Large intestine (tissue), 12 donors: ENCODE measurements around the gene GPR45. TPM values are rescaled to one million over a fixed set of nuclear protein-coding genes. Genes with fewer than 3 reads are reported as not detected.

Experiments used
- DNase-seq, 2 donors: peaks; one replicate each; pipeline versions ENCODE4 v3.0.0 to v3.0.0-alpha.2; 2013
- H3K27ac ChIP-seq: one replicate; pipeline ENCODE4 v1.5.1; 2013; ENCODE audit warnings: low read length
- H3K27me3 ChIP-seq: 2 replicates; pipeline ENCODE4 v1.6.1; 2013; ENCODE audit warnings: low read length; ENCODE audit not compliant: control insufficient read depth, insufficient read depth
- H3K36me3 ChIP-seq: 2 replicates; pipeline ENCODE4 v1.6.1; 2013; ENCODE audit warnings: low read length; ENCODE audit not compliant: control insufficient read depth, insufficient read depth
- H3K4me1 ChIP-seq: one replicate; pipeline ENCODE4 v1.6.1; 2013; ENCODE audit warnings: low read length; ENCODE audit not compliant: control insufficient read depth, insufficient read depth
- H3K4me3 ChIP-seq: one replicate; pipeline ENCODE4 v1.5.1; 2013; ENCODE audit warnings: low read length
- H3K9me3 ChIP-seq: one replicate; pipeline ENCODE4 v1.6.1; 2013; ENCODE audit warnings: mild to moderate bottlenecking, low read depth, low read length, moderate library complexity; ENCODE audit not compliant: control insufficient read depth
- WGBS: methylation state at CpG from one replicate; pipeline ENCODE4 v1.1.5; 2013; ENCODE audit warnings: low lambda C conversion rate; ENCODE audit not compliant: insufficient coverage; 5-methylcytosine and 5-hydroxymethylcytosine counted together
- long read RNA-seq, 11 donors: transcript quantifications; one replicate each; lab custom pipeline, GENCODE V29; 2026
- polyA plus RNA-seq: library from polyadenylated mRNA; unstranded; fragments of 120-200 nt; gene quantifications from one replicate; pipeline ENCODE4 v1.2.1, GENCODE V29; 2013

Gene GPR45
- 0.09 TPM for polyA plus RNA-seq
- long read RNA-seq, donor 1: 0 reads
- long read RNA-seq, donor 2: 0 reads
- long read RNA-seq, donor 3: 0 reads
- long read RNA-seq, donor 4: 0 reads
- long read RNA-seq, donor 5: 0 reads
- long read RNA-seq, donor 6: 0 reads
- long read RNA-seq, donor 7: 0 reads
- long read RNA-seq, donor 8: 0 reads
- long read RNA-seq, donor 9: 0 reads
- long read RNA-seq, donor 10: 0 reads
- long read RNA-seq, donor 11: 0 reads

- Histone ChIP-seq H3K27ac (no peak within 1 kb of the TSS), H3K4me1 (no peaks in the 10 kb centered on the region), H3K36me3 (no peaks in the 10 kb centered on the region), H3K9me3 (peaks cover 4% of the 10 kb centered on the region), H3K27me3 (peaks cover 15% of the 10 kb centered on the region), H3K4me3 (no peak within 1 kb of the TSS)
- no CpG with 5 or more reads among the region's 10 CpGs for WGBS
- DNase-seq: no peak
Observed at GRCh38 chr2:105241443-105241842, at the start of gene GPR45. TSS of gene GPR45 (plus strand) at chr2:105241743. CDS start at chr2:105241859, 116 bp downstream.

- no peak for DNase-seq
- no CpG with 5 or more reads among the region's 14 CpGs for WGBS
- Histone ChIP-seq H3K4me1 (no peaks in the 10 kb centered on the region), H3K27ac (no peak overlapping the region), H3K9me3 (no peaks in the 10 kb centered on the region), H3K4me3 (no peak overlapping the region), H3K36me3 (no peaks in the 10 kb centered on the region), H3K27me3 (peaks cover 17% of the 10 kb centered on the region)
Observed at GRCh38 chr2:105194022-105194675, 47.4 kb upstream of the GPR45 start.

GRCh38 chr2:105196651-105197050, 44.9 kb upstream of the GPR45 start:
- Histone ChIP-seq H3K9me3 (no peaks in the 10 kb centered on the region), H3K27me3 (peaks cover 17% of the 10 kb centered on the region)

GRCh38 chr2:105215586-105216192, 25.9 kb upstream of the GPR45 start:
- no peaks in the 10 kb centered on the region for H3K9me3 ChIP-seq
- no peak for DNase-seq
- no peaks in the 10 kb centered on the region for H3K4me1 ChIP-seq
- WGBS: no CpG with 5 or more reads among the region's 5 CpGs
- no peak overlapping the region for H3K4me3 ChIP-seq
- no peaks in the 10 kb centered on the region for H3K36me3 ChIP-seq
- H3K27me3 ChIP-seq: no peaks in the 10 kb centered on the region
- H3K27ac ChIP-seq: no peak overlapping the region

More at GRCh38 chr2:105196651-105197050, 44.9 kb upstream of the GPR45 start:
- DNase-seq: no peak
- no peak overlapping the region for H3K27ac ChIP-seq
- no peak overlapping the region for H3K4me3 ChIP-seq
- WGBS: no CpG with 5 or more reads among the region's 4 CpGs
- no peaks in the 10 kb centered on the region for H3K4me1 ChIP-seq
- H3K36me3 ChIP-seq: no peaks in the 10 kb centered on the region

- 80% methylated on average over 1 of the region's 3 CpGs for WGBS
Observed at GRCh38 chr2:105220604-105221003, 20.9 kb upstream of the GPR45 start.

GRCh38 chr2:105224444-105224843, 17.1 kb upstream of the GPR45 start:
- Histone ChIP-seq H3K27me3 (peaks cover 4% of the 10 kb centered on the region), H3K27ac (no peak overlapping the region), H3K4me3 (no peak overlapping the region), H3K4me1 (no peaks in the 10 kb centered on the region), H3K36me3 (no peaks in the 10 kb centered on the region), H3K9me3 (no peaks in the 10 kb centered on the region)
- 100% methylated on average over 1 of the region's 9 CpGs for WGBS
- no peak for DNase-seq

More at GRCh38 chr2:105220604-105221003, 20.9 kb upstream of the GPR45 start:
- Histone ChIP-seq H3K4me1 (no peaks in the 10 kb centered on the region), H3K27ac (no peak overlapping the region), H3K36me3 (no peaks in the 10 kb centered on the region), H3K27me3 (peaks cover 4% of the 10 kb centered on the region), H3K9me3 (no peaks in the 10 kb centered on the region), H3K4me3 (no peak overlapping the region)
- DNase-seq: no peak

- Histone ChIP-seq H3K27me3 (peaks cover 7% of the 10 kb centered on the region), H3K4me1 (no peaks in the 10 kb centered on the region), H3K9me3 (no peaks in the 10 kb centered on the region), H3K36me3 (no peaks in the 10 kb centered on the region), H3K4me3 (no peak overlapping the region), H3K27ac (no peak overlapping the region)
- no peak for DNase-seq
- WGBS: no CpG with 5 or more reads among the region's 3 CpGs
Observed at GRCh38 chr2:105231232-105231619, 10.3 kb upstream of the GPR45 start.

GRCh38 chr2:105235388-105236059, 6.0 kb upstream of the GPR45 start:
- Histone ChIP-seq H3K27ac (no peak overlapping the region), H3K4me3 (no peak overlapping the region), H3K4me1 (no peaks in the 10 kb centered on the region), H3K27me3 (peaks cover 22% of the 10 kb centered on the region), H3K9me3 (no peaks in the 10 kb centered on the region), H3K36me3 (no peaks in the 10 kb centered on the region)
- WGBS: no CpG with 5 or more reads among the region's 12 CpGs
- peak; percentile 35 to 46 for DNase-seq

GRCh38 chr2:105236060-105236424, 5.5 kb upstream of the GPR45 start:
- Histone ChIP-seq H3K27me3 (peaks cover 22% of the 10 kb centered on the region), H3K27ac (no peak overlapping the region), H3K9me3 (no peaks in the 10 kb centered on the region), H3K4me3 (no peak overlapping the region), H3K36me3 (no peaks in the 10 kb centered on the region), H3K4me1 (no peaks in the 10 kb centered on the region)
- no peak for DNase-seq
- WGBS: 50% methylated on average over 2 of the region's 5 CpGs

GRCh38 chr2:105237045-105237765, 4.3 kb upstream of the GPR45 start:
- DNase-seq: no peak
- Histone ChIP-seq H3K27me3 (peaks cover 20% of the 10 kb centered on the region), H3K9me3 (peaks cover under 1% of the 10 kb centered on the region), H3K36me3 (no peaks in the 10 kb centered on the region), H3K27ac (no peak overlapping the region), H3K4me3 (no peak overlapping the region), H3K4me1 (no peaks in the 10 kb centered on the region)
- no CpG with 5 or more reads among the region's 41 CpGs for WGBS
